H1 (cell line): ENCODE measurements around the gene MEIOB. TPM values are rescaled to one million over a fixed set of nuclear protein-coding genes. Genes with fewer than 3 reads are reported as not detected.

Source experiments
- ASH2L ChIP-seq: fragments of 200-600, 300-600 bp; sonication (generic); IDR thresholded peaks from one replicate; pipeline ENCODE4 v1.7.1; 2017; ENCODE audit warnings: low read length
- BACH1 ChIP-seq: IDR thresholded peaks from 2 replicates; pipeline ENCODE4 v1.6.1; 2012; ENCODE audit warnings: low read length, improper control_type of control experiment
- CBX8 ChIP-seq: fragments of 300-800, 300-1000 bp; sonication (generic); IDR thresholded peaks from 2 replicates; pipeline ENCODE4 v1.7.1; 2016; ENCODE audit warnings: low read depth, low read length, borderline replicate concordance
- CEBPB ChIP-seq: IDR thresholded peaks from 2 replicates; pipeline ENCODE4 v1.6.1; 2012; ENCODE audit warnings: low read depth, low read length
- E2F6 ChIP-seq: IDR thresholded peaks from 2 replicates; pipeline ENCODE4 v1.6.1; 2012; ENCODE audit warnings: inconsistent platforms
- EZH2 ChIP-seq: fragments of 200-600 bp; sonication (generic); IDR thresholded peaks from 2 replicates; pipeline ENCODE4 v1.7.1; 2012; ENCODE audit warnings: low read depth, mild to moderate bottlenecking, moderate library complexity, low read length, inconsistent platforms; ENCODE audit not compliant: severe bottlenecking
- KDM4A ChIP-seq: IDR thresholded peaks from one replicate; pipeline ENCODE4 v1.7.1; 2012; ENCODE audit warnings: low read depth, mild to moderate bottlenecking, moderate library complexity, low read length, inconsistent platforms; ENCODE audit not compliant: severe bottlenecking
- NANOG ChIP-seq: IDR thresholded peaks from 2 replicates; pipeline ENCODE4 v1.6.1; 2011; ENCODE audit warnings: low read length, low read depth, mild to moderate bottlenecking, inconsistent platforms; ENCODE audit not compliant: insufficient read depth, poor library complexity, severe bottlenecking
- POU5F1 ChIP-seq: IDR thresholded peaks from 2 replicates; pipeline ENCODE4 v1.6.1; 2011; ENCODE audit warnings: low read depth, mild to moderate bottlenecking, low read length, moderate library complexity
- SUZ12 ChIP-seq: fragments of 200-600 bp; sonication (generic); IDR thresholded peaks from 2 replicates; pipeline ENCODE4 v1.6.1; 2012; ENCODE audit warnings: mild to moderate bottlenecking, inconsistent platforms, low read length, moderate library complexity, mixed read lengths
- polyA plus RNA-seq, 7 experiments: library from polyadenylated mRNA; depleted of rRNA in 3 of 7; stranded (reverse) in 5 of 7; unstranded in 2 of 7; fragments of >200 nt in 5 of 7; fragments of 200-250 nt in 2 of 7; gene quantifications; 1 replicate in 5 of 7; 2 replicates in 1 of 7; 4 replicates in 1 of 7; pipeline versions ENCODE4 v1.2.1 to v1.2.3, GENCODE V29; 2011 to 2013; ENCODE audit warnings: missing spikeins in 2 of 7, mixed read lengths in 2 of 7
- total RNA-seq: library from RNA; stranded (reverse); fragmentation: NEBNext Ultra II Directional; extraction: Animal tissue kit (Norgen Biotek cat#: 25700); gene quantifications from 2 replicates; pipeline ENCODE4 v1.2.1, GENCODE V29; 2021

Gene MEIOB
- total and polyA plus RNA-seq, 2 of the 8 experiments (the other 6 are each of a cell fraction or from before 2014, with no cell fraction given) = 0.63 to 1.1 TPM

GRCh38 chr16:1917665-1918350, 45.8 kb upstream of the MEIOB start (continued):
- TF ChIP-seq CBX8 (no peak), KDM4A (peak; percentile 33), SUZ12 (peak; percentile 98), ASH2L (no peak), CEBPB (no peak), E2F6 (0 out of 2 replicates have a peak, but pooled peaks have one; percentile 23), BACH1 (no peak), POU5F1 (no peak), EZH2 (peak; percentile 93), NANOG (no peak)
